ENCODE measurements around the gene TMEM39A.

DNA sequence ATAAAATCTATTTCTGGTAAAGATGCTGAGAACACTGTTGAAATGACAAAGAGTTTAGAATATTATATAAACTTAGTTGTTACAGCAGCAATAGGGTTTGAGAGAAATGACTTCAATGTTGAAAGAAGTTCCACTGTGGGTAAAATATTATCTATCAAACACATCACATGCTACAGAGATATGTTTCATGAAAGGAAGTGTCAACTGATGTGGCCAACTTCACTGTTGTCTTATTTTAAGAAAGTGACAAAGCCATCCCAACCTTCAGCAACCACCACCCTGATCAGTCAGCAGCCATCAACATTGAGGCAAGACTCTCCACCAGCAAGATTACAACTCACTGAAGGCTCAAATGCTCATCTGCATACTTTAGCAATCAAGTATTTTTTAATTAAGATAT, 20.2 kb downstream of the TMEM39A start:
- TF ChIP-seq, protein P1, sequence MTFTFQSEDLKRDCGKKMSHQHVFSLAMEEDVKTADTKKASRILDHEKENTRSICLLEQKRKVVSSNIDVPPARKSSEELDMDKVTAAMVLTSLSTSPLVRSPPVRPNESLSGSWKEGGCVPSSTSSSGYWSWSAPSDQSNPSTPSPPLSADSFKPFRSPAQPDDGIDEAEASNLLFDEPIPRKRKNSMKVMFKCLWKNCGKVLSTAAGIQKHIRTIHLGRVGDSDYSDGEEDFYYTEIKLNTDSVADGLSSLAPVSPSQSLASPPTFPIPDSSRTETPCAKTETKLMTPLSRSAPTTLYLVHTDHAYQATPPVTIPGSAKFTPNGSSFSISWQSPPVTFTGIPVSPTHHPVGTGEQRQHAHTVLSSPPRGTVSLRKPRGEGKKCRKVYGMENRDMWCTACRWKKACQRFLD (tag by site-specific recombination; IDR thresholded peaks at IDR 0.05): no peak
- TF ChIP-seq YY1 (tag by site-specific recombination; IDR thresholded peaks at IDR 0.05) (no peak), ZNF549 (tag by site-specific recombination; IDR thresholded peaks at IDR 0.05) (no peak), RBAK (tag by site-specific recombination; IDR thresholded peaks at IDR 0.05) (no peak)
